GM19372 (cell line): ENCODE data around the gene OPN1MW2.
"Not testable (repeated sequence)": the region's sequence is repeated elsewhere in the genome, so short reads cannot be mapped to it uniquely, and the experiment has no call there.

Source experiments
- ATAC-seq: cut with Tn5 transposase; IDR thresholded peaks from one replicate; pipeline ENCODE4 v1.9.1; 2021; ENCODE audit warnings: mild to moderate bottlenecking, low read depth, moderate library complexity; ENCODE audit not compliant: unreplicated experiment

Gene OPN1MW2

GRCh38 chrX:154219456-154219855, at the start of gene OPN1MW2:
OPN1MW2 (plus strand) TSS chrX:154219756; CDS start chrX:154219816, 60 bp downstream.
- not testable (repeated sequence) for ATAC-seq

DNA sequence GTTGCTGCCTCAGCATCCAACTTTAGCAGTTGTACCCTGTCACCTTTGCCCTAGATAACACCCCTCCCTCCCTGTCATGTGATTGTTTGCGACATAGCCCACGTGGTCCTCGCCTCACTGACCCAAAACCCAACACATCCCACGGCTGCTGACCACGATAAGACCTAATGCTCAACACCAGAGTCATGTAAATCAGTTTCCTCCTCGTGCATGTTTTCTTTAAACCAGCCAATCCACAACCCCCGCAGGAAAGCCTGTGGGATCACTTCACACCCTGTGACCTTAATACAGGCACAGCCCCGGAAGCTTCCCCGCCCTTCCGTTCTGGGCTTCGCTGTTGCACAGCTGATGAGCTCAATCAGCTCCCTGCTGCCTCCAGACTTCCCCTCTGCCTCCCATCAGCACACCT, 47.0 kb upstream of the OPN1MW2 start:
- peak; percentile 75 for ATAC-seq

DNA sequence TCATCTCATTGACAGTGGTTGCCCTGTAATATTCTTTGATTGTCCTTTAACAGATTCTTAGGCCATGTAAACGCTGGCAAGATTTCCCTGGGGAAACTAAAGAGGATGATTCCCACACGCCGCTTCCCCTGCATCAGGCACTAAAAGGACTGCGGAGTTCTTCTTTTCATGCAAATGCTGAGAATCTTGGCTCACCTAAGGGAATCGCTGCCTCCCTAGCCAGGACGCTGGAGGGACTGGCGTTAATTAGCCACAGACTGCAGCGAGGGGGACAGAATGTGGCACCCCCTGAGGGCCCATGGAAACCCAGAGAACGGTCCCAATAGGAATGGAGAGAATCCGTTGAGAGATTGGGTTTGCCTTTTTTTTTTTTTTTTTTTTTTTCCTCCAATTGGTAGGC, 45.2 kb upstream of the OPN1MW2 start:
- not testable (repeated sequence) for ATAC-seq

GRCh38 chrX:154182296-154182695, 37.3 kb upstream of the OPN1MW2 start, which contains the start of gene OPN1MW:
OPN1MW (plus strand) TSS chrX:154182596; CDS start chrX:154182678, 82 bp downstream.
- ATAC-seq = not testable (repeated sequence)

GRCh38 chrX:154183794-154184193, 35.8 kb upstream of the OPN1MW2 start:
- ATAC-seq = not testable (repeated sequence)

GRCh38 chrX:154192846-154193245, 26.7 kb upstream of the OPN1MW2 start:
- not testable (repeated sequence) for ATAC-seq

DNA sequence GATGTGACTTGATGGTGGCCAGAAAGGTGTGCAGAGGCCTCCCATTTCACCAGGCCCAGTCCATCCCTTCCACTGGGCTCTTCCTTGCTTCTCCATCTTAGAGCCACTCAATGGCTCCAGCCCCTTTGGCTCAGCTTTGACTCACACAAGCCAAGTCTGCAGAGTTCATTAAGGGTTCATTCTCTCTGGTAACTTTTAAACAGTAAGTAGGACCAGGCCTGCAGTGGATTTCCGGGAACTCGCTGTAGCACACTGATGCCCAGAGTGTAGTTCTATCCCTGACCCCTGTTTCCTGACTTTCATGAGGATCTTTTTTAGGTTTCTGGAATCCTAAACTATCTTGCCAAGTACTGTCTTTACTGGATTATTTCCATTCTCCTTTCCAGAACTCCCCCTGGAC, 25.2 kb upstream of the OPN1MW2 start:
- ATAC-seq = not testable (repeated sequence)

GRCh38 chrX:154196466-154196865, 23.1 kb upstream of the OPN1MW2 start:
- ATAC-seq = not testable (repeated sequence)

DNA sequence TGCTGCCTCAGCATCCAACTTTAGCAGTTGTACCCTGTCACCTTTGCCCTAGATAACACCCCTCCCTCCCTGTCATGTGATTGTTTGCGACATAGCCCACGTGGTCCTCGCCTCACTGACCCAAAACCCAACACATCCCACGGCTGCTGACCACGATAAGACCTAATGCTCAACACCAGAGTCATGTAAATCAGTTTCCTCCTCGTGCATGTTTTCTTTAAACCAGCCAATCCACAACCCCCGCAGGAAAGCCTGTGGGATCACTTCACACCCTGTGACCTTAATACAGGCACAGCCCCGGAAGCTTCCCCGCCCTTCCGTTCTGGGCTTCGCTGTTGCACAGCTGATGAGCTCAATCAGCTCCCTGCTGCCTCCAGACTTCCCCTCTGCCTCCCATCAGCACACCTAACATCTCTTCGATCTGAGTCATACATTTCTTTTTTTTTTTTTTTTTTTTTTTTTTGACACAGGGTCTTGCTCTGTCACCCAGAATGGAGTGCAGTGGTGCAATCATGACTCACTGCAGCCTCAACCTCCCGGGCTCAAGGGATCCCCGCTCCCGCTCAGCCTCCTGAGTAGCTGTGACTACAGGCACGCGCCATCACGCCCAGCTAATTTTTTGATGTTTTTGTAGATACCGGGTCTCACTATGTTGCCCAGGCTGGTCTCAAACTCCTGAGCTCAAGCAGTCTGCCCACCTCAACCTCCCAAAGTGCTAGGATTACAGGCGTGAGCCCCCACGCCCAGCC, 9.7 kb upstream of the OPN1MW2 start:
- peak; percentile 79 for ATAC-seq

- ATAC-seq = not testable (repeated sequence)
Measured at GRCh38 chrX:154211057-154211456, 8.5 kb upstream of the OPN1MW2 start.

DNA sequence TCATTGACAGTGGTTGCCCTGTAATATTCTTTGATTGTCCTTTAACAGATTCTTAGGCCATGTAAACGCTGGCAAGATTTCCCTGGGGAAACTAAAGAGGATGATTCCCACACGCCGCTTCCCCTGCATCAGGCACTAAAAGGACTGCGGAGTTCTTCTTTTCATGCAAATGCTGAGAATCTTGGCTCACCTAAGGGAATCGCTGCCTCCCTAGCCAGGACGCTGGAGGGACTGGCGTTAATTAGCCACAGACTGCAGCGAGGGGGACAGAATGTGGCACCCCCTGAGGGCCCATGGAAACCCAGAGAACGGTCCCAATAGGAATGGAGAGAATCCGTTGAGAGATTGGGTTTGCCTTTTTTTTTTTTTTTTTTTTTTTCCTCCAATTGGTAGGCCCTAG, 8.1 kb upstream of the OPN1MW2 start:
- ATAC-seq = not testable (repeated sequence)

GRCh38 chrX:154225292-154225691, 5.7 kb downstream of the OPN1MW2 start:
- not testable (repeated sequence) for ATAC-seq

DNA sequence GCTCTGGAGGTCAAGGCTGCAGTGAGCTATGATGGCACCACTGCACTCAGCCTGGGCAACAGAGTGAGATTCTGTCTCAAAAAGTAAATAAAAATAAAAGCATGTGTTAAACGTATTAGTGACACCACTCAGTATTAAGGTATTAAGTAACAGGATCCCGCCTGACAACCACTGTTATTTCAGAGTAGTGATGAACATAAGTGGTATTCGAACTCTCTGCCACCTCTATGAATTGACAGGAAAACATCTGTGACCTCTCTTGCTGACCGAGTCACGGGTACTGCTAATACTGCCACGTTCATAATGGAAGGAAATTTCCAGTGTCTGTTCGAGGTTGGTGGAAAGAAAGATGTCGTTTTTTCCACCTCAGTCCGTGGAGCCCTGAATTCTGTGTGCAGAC, 7.2 kb downstream of the OPN1MW2 start:
- ATAC-seq = not testable (repeated sequence)

- ATAC-seq = not testable (repeated sequence)
Measured at GRCh38 chrX:154231443-154231842, 11.9 kb downstream of the OPN1MW2 start.

GRCh38 chrX:154233620-154234019, 14.1 kb downstream of the OPN1MW2 start:
- not testable (repeated sequence) for ATAC-seq

- ATAC-seq = not testable (repeated sequence)
Measured at GRCh38 chrX:154238939-154239559, 19.5 kb downstream of the OPN1MW2 start.

- not testable (repeated sequence) for ATAC-seq
Measured at GRCh38 chrX:154239982-154240503, 20.5 kb downstream of the OPN1MW2 start.

DNA sequence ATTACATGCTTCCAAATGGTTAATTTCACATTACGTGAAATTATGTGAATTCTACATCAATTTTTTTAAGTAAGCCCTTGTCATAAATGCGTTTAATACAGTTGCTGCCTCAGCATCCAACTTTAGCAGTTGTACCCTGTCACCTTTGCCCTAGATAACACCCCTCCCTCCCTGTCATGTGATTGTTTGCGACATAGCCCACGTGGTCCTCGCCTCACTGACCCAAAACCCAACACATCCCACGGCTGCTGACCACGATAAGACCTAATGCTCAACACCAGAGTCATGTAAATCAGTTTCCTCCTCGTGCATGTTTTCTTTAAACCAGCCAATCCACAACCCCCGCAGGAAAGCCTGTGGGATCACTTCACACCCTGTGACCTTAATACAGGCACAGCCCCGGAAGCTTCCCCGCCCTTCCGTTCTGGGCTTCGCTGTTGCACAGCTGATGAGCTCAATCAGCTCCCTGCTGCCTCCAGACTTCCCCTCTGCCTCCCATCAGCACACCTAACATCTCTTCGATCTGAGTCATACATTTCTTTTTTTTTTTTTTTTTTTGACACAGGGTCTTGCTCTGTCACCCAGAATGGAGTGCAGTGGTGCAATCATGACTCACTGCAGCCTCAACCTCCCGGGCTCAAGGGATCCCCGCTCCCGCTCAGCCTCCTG, 28.0 kb downstream of the OPN1MW2 start:
- ATAC-seq = peak; percentile 67

GRCh38 chrX:154248076-154248475, 28.5 kb downstream of the OPN1MW2 start:
- ATAC-seq = not testable (repeated sequence)

DNA sequence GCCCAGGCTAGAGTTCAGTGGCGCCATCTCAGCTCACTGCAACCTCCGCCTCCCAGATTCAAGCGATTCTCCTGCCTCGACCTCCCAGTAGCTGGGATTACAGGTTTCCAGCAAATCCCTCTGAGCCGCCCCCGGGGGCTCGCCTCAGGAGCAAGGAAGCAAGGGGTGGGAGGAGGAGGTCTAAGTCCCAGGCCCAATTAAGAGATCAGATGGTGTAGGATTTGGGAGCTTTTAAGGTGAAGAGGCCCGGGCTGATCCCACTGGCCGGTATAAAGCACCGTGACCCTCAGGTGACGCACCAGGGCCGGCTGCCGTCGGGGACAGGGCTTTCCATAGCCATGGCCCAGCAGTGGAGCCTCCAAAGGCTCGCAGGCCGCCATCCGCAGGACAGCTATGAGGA, 37.7 kb downstream of the OPN1MW2 start, which contains the start of gene OPN1MW3:
TSS of gene OPN1MW3 (plus strand) at position 301 of the 400 bp plus-strand sequence. CDS start at position 339, 38 bp downstream.
- not testable (repeated sequence) for ATAC-seq

- ATAC-seq = not testable (repeated sequence)
Measured at GRCh38 chrX:154258711-154259110, 39.2 kb downstream of the OPN1MW2 start.
